Ammon's horn (tissue), 1 donor: Measurements from ENCODE around the gene ROPN1L.

Experiments used
- DNase-seq: peaks from one replicate; pipeline ENCODE4 v3.0.0-alpha.2; 2016; ENCODE audit warnings: low spot score

ROPN1L gene

GRCh38 chr5:10427978-10428377 lies 13.7 kb upstream of the ROPN1L start:
- DNase-seq = no peak

DNA sequence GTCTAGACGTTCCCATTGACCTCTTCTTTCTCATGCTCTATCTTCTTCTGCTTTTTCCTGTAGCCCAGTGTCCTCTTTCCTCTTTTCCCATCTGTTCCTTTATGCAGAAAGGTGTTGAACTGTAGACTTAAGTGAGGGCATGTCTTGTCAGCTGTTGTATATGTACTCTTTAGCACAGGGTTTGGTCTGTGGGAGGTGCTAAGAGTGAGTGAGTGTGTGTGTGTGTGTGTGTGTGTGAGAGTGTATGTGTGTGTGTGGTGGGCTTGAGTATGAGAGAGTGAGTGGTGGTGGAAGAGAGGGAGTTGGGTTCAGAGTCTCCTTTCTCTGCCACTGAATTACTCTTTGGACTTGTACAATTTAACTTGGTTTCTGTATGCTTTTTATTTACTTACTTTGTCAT lies 10.3 kb upstream of the ROPN1L start:
- DNase-seq = no peak

GRCh38 chr5:10432059-10433008 lies 9.3 kb upstream of the ROPN1L start:
- peak; percentile 30 for DNase-seq

DNA sequence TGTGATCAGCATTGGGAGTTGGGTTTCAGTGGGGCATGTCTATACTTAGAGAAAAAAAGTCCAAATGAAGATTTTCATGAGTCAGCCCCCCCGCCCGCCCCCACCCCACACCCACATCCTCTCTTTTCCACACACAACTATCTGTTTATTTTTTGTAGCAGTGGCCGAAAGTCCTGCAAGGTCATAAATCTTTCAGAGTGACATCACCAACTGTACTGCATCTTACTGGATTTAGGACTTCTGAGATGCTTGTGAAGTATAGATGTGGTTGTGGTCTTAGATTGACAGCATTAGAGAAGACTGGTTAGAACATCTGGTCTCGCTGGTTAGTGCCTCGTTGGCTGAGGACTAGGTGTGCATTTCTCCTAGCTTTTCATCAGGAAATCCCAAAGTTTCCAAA lies 7.3 kb upstream of the ROPN1L start:
- no peak for DNase-seq

DNA sequence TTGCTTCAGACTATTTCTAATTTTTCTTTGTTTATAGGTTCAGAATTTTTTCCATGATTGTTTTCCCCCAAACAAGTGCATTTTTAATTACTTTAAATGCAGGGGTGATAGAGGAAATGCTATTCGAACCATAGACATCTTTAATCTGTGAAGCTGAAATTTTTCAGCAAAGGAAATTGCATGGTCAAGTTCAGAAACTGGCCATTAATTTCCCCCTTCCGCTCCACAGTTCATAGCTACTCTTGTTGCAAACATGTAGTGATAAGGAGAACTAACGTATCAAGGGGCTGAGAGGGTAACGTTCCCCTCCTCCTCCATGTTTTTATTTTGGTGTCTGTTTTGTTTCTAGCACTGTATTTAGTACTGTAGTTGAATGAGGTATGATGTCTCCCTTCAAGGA lies 3.4 kb upstream of the ROPN1L start:
- DNase-seq = no peak

- DNase-seq = no peak
Measured at GRCh38 chr5:10439692-10440091, 2.0 kb upstream of the ROPN1L start.

DNA sequence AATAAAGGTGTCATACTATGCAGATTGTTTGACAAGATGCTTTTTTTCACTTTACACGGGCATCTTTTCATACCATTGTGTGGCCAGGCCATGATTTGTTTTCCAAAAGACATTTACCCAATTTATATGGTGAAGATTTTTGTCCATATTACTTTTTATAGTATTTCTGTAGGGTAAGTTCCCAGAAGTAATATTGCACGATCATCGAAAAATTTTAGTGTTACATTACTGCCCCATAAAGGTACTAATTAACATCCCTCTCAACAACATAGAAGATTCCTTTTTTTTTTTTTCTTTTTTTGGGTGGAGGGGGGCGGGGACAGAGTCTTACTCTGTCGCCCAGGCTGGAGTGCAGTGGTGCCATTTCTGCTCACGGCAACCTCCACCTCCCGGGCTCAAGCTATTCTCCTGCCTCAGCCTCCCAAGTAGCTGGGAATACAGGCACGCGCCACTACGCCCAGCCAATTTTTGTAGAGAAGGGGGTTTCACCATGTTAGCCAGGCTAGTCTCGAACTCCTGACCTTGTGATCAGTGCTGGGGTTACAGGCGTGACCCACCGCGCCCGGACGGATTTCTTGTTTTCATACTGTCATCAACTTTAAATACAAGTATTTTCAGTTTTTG lies 1.2 kb upstream of the ROPN1L start:
- DNase-seq = no peak

DNA sequence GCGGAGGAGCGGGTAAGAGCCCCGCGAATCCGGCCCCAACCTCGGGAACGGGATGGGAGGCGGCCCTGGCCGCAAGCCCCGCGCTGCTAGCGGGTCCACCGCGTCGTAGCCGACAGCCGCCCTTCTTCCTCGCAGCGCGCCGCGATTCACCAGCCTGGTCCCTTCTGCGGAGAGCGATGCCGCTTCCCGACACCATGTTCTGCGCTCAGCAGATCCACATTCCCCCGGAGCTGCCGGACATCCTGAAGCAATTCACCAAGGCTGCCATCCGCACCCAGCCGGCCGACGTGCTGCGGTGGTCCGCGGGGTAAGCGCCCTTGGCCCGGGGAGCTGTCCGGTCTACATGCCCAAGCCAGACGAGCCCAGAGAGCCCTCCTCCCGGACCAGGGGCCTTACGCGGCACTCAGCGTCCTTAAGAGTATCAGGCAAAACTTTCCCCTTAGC lies 335 bp downstream of the ROPN1L start:
- no peak for DNase-seq

GRCh38 chr5:10442576-10442975 lies 897 bp downstream of the ROPN1L start:
- no peak for DNase-seq

DNA sequence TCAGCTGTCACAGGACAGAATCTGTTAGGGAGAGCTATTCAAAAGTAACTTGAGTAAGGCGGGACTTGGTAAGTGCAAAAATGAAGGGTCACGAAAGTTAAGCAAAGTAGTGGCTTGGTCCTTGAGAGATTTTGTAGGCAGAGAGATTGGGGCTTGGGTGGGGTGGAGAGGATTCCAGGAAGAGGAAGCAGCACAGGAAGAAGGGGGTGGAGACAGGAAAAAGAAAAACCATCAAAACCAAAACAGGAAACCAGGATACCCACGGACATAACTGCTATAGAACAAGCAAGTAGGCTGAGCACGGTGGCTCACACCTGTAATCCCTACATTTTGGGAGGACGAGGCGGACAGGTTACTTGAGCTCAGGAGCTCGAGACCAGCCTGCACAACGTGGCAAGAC lies 3.7 kb downstream of the ROPN1L start:
- DNase-seq = no peak

GRCh38 chr5:10446490-10446889 lies 4.8 kb downstream of the ROPN1L start:
- no peak for DNase-seq

DNA sequence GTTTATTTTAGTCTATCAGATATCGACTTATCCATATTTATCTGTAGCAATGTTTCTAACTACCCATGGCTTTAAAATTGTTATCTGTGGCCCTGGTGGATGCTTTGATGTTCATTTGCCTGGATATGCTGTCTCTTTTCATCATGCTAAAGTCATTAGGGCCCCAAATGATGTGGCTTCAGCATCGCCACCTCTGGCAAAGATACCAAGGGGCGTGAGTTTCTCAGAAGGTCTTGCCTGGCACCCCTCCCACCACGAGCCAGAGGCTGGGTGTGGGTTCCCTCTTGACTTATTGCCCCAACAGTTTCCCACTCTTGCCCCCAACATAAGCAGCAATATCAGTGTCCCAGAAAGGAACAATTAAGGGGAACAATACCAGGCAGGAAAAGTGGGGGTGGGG lies 5.4 kb downstream of the ROPN1L start:
- no peak for DNase-seq

- DNase-seq = no peak
Measured at GRCh38 chr5:10448754-10449360, 7.2 kb downstream of the ROPN1L start.

DNA sequence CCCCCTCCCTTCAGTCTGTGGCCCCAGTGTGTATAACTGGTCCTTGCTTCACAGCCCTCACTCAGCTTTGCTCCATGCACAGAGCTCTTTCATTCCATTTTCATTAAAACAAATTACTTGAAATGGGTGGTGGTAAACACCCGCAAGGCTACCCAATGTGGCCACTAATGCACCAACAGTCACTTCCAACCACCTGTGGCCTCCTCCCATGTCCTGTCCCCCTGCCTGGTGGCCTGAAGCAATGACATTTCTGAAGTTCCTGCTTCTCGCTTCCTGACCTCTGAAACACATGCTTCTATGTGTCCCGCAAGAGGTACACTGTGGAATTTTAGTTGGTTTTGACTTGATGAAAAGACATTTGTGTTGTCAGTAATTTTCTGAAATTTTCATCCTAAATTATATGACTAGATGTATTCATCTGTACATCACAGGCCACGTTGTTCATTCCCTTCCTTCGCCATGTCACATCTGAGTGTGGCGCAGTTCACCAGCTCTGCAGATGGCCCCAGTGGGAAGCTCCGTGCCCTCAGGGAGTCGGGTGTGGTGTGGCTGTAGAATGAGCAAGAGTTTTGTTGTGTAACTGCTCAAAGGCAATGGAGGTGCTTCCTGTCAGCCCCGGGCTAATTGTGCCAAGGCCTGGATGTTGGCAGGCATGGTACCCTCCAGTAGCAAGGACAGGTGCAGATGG lies 9.6 kb downstream of the ROPN1L start:
- DNase-seq = no peak

- DNase-seq = peak; percentile 92
Measured at GRCh38 chr5:10452768-10453331, 11.2 kb downstream of the ROPN1L start.

- DNase-seq = no peak
Measured at GRCh38 chr5:10453545-10453944, 11.9 kb downstream of the ROPN1L start.

- DNase-seq = no peak
Measured at GRCh38 chr5:10454591-10455276, 13.1 kb downstream of the ROPN1L start.

GRCh38 chr5:10455277-10455670 lies 13.6 kb downstream of the ROPN1L start:
- DNase-seq = no peak

GRCh38 chr5:10456583-10457420 lies 15.1 kb downstream of the ROPN1L start:
- DNase-seq = peak; percentile 45
